Measurements from ENCODE around the gene LTO1. TPM values are rescaled to one million over a fixed set of nuclear protein-coding genes. Genes with fewer than 3 reads are reported as not detected.

LTO1 gene
- total and polyA plus RNA-seq, 5 donors from 2014 or later = 15.5 to 37.6 (median 18.0) TPM

DNA sequence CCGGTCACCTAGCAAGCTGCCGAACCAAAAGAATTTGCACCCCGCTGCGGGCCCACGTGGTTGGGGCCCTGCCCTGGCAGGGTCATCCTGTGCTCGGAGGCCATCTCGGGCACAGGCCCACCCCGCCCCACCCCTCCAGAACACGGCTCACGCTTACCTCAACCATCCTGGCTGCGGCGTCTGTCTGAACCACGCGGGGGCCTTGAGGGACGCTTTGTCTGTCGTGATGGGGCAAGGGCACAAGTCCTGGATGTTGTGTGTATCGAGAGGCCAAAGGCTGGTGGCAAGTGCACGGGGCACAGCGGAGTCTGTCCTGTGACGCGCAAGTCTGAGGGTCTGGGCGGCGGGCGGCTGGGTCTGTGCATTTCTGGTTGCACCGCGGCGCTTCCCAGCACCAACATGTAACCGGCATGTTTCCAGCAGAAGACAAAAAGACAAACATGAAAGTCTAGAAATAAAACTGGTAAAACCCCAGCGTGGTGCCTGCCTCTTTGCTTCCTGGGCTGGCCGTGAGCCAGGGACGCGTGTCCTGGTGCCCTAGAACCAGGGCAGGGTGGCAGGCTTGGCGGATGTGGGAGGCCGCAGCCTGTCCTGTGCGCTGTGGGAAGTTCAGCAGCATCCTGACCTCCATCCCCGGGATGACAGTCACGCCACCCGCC, 21.0 kb downstream of the LTO1 start:
- Histone ChIP-seq H3K4me3 (ENCODE audit: low read depth, low read length) (no peak overlapping the region), H3K27ac (ENCODE audit: insufficient read depth, low read length, poor library complexity, severe bottlenecking) (no peak overlapping the region), H3K36me3 (ENCODE audit: control insufficient read depth, insufficient read depth, low read length) (no peaks in the 10 kb centered on the region), H3K9me3 (ENCODE audit: control insufficient read depth in 2 of 2, low read length in 2 of 2) (no peaks in the 10 kb centered on the region), H3K27me3 (ENCODE audit: control insufficient read depth, insufficient read depth, low read length) (no peaks in the 10 kb centered on the region), H3K4me1 (ENCODE audit: control insufficient read depth, insufficient read depth, low read length, poor library complexity, severe bottlenecking) (no peaks in the 10 kb centered on the region)
- Mint-ChIP-seq H3K4me1 (no peaks in the 10 kb centered on the region), H3K36me3 (peaks cover 5% of the 10 kb centered on the region), H3K27ac (no peak overlapping the region), H3K4me3 (no peak overlapping the region), H3K9me3 (no peaks in the 10 kb centered on the region), H3K27me3 (no peaks in the 10 kb centered on the region)
- DNase-seq (no peak), ATAC-seq (ENCODE audit: low read depth in 2 of 2) (no peak)

DNA sequence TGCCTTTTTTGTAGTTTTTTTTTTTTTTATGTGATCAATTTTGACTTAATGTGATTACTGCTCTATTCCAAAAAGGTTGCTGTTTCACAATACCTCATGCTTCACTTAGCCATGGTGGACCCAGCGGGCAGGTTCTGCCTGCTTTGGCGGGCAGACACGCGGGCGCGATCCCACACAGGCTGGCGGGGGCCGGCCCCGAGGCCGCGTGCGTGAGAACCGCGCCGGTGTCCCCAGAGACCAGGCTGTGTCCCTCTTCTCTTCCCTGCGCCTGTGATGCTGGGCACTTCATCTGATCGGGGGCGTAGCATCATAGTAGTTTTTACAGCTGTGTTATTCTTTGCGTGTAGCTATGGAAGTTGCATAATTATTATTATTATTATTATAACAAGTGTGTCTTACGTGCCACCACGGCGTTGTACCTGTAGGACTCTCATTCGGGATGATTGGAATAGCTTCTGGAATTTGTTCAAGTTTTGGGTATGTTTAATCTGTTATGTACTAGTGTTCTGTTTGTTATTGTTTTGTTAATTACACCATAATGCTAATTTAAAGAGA, 21.7 kb downstream of the LTO1 start:
- H3K36me3 ChIP-seq (ENCODE audit: control insufficient read depth, insufficient read depth, low read length) = no peaks in the 10 kb centered on the region
- H3K27me3 ChIP-seq (ENCODE audit: control insufficient read depth, insufficient read depth, low read length) = no peaks in the 10 kb centered on the region
- no peak overlapping the region for H3K27ac ChIP-seq (ENCODE audit: insufficient read depth, low read length, poor library complexity, severe bottlenecking)
- H3K4me3 Mint-ChIP-seq = no peak overlapping the region
- no peaks in the 10 kb centered on the region for H3K27me3 Mint-ChIP-seq
- no peaks in the 10 kb centered on the region for H3K4me1 ChIP-seq (ENCODE audit: control insufficient read depth, insufficient read depth, low read length, poor library complexity, severe bottlenecking)
- no peak overlapping the region for H3K27ac Mint-ChIP-seq
- H3K4me1 Mint-ChIP-seq = no peaks in the 10 kb centered on the region
- no peaks in the 10 kb centered on the region for H3K9me3 ChIP-seq (ENCODE audit: control insufficient read depth in 2 of 2, low read length in 2 of 2)
- no peaks in the 10 kb centered on the region for H3K9me3 Mint-ChIP-seq
- no peak overlapping the region for H3K4me3 ChIP-seq (ENCODE audit: low read depth, low read length)
- H3K36me3 Mint-ChIP-seq = peaks cover 5% of the 10 kb centered on the region
- DNase-seq = no peak
- ATAC-seq (ENCODE audit: low read depth in 2 of 2) = no peak

DNA sequence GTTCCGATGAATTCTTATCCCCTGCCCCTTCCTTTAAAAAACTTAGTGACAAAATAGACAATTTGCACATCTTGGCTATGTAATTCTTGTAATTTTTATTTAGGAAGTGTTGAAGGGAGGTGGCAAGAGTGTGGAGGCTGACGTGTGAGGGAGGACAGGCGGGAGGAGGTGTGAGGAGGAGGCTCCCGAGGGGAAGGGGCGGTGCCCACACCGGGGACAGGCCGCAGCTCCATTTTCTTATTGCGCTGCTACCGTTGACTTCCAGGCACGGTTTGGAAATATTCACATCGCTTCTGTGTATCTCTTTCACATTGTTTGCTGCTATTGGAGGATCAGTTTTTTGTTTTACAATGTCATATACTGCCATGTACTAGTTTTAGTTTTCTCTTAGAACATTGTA, 22.2 kb downstream of the LTO1 start:
- Histone ChIP-seq H3K27ac (ENCODE audit: insufficient read depth, low read length, poor library complexity, severe bottlenecking) (no peak overlapping the region), H3K9me3 (ENCODE audit: control insufficient read depth in 2 of 2, low read length in 2 of 2) (no peaks in the 10 kb centered on the region), H3K27me3 (ENCODE audit: control insufficient read depth, insufficient read depth, low read length) (no peaks in the 10 kb centered on the region), H3K4me1 (ENCODE audit: control insufficient read depth, insufficient read depth, low read length, poor library complexity, severe bottlenecking) (no peaks in the 10 kb centered on the region), H3K36me3 (ENCODE audit: control insufficient read depth, insufficient read depth, low read length) (no peaks in the 10 kb centered on the region), H3K4me3 (ENCODE audit: low read depth, low read length) (no peak overlapping the region)
- Mint-ChIP-seq H3K27ac (no peak overlapping the region), H3K9me3 (no peaks in the 10 kb centered on the region), H3K4me1 (no peaks in the 10 kb centered on the region), H3K4me3 (no peak overlapping the region), H3K36me3 (peaks cover 5% of the 10 kb centered on the region), H3K27me3 (no peaks in the 10 kb centered on the region)
- no peak for DNase-seq
- no peak for ATAC-seq (ENCODE audit: low read depth in 2 of 2)

DNA sequence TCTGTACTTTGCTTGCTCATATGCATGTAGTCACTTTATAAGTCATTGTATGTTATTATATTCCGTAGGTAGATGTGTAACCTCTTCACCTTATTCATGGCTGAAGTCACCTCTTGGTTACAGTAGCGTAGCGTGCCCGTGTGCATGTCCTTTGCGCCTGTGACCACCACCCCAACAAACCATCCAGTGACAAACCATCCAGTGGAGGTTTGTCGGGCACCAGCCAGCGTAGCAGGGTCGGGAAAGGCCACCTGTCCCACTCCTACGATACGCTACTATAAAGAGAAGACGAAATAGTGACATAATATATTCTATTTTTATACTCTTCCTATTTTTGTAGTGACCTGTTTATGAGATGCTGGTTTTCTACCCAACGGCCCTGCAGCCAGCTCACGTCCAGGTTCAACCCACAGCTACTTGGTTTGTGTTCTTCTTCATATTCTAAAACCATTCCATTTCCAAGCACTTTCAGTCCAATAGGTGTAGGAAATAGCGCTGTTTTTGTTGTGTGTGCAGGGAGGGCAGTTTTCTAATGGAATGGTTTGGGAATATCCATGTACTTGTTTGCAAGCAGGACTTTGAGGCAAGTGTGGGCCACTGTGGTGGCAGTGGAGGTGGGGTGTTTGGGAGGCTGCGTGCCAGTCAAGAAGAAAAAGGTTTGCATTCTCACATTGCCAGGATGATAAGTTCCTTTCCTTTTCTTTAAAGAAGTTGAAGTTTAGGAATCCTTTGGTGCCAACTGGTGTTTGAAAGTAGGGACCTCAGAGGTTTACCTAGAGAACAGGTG, 23.1 kb downstream of the LTO1 start:
- Mint-ChIP-seq H3K36me3 (peaks cover 5% of the 10 kb centered on the region), H3K4me1 (no peaks in the 10 kb centered on the region), H3K27ac (no peak overlapping the region), H3K4me3 (no peak overlapping the region), H3K27me3 (no peaks in the 10 kb centered on the region), H3K9me3 (no peaks in the 10 kb centered on the region)
- H3K36me3 ChIP-seq (ENCODE audit: control insufficient read depth, insufficient read depth, low read length) = no peaks in the 10 kb centered on the region
- no peak overlapping the region for H3K27ac ChIP-seq (ENCODE audit: insufficient read depth, low read length, poor library complexity, severe bottlenecking)
- H3K4me3 ChIP-seq (ENCODE audit: low read depth, low read length) = no peak overlapping the region
- H3K27me3 ChIP-seq (ENCODE audit: control insufficient read depth, insufficient read depth, low read length) = no peaks in the 10 kb centered on the region
- H3K9me3 ChIP-seq (ENCODE audit: control insufficient read depth in 2 of 2, low read length in 2 of 2) = no peaks in the 10 kb centered on the region
- ATAC-seq (ENCODE audit: low read depth in 2 of 2) (no peak), DNase-seq (no peak)
- H3K4me1 ChIP-seq (ENCODE audit: control insufficient read depth, insufficient read depth, low read length, poor library complexity, severe bottlenecking) = no peaks in the 10 kb centered on the region

DNA sequence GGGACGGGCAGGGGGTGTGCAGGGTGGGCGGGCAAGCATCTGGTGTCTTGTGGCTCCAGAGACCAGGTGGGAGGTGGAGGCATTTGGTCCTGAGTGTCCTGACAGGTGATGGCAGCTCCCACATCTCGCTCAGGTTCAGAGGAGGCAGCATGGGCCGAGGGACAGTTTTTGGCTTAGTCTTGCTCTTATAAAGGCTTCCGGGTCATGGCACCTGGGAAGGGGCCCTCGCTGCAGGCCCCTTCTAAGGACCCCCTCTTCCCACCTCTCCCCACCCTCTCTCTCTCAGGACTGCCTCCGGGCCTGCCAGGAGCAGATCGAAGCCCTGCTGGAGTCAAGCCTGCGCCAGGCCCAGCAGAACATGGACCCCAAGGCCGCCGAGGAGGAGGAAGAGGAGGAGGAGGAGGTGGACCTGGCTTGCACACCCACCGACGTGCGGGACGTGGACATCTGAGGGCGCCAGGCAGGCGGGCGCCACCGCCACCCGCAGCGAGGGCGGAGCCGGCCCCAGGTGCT, 24.3 kb downstream of the LTO1 start:
- Mint-ChIP-seq H3K27ac (no peak overlapping the region), H3K27me3 (peaks cover 3% of the 10 kb centered on the region), H3K4me1 (no peaks in the 10 kb centered on the region), H3K4me3 (no peak overlapping the region), H3K36me3 (peaks cover 5% of the 10 kb centered on the region), H3K9me3 (no peaks in the 10 kb centered on the region)
- H3K4me1 ChIP-seq (ENCODE audit: control insufficient read depth, insufficient read depth, low read length, poor library complexity, severe bottlenecking) = no peaks in the 10 kb centered on the region
- DNase-seq (no peak), ATAC-seq (ENCODE audit: low read depth in 2 of 2) (no peak)
- H3K36me3 ChIP-seq (ENCODE audit: control insufficient read depth, insufficient read depth, low read length) = no peaks in the 10 kb centered on the region
- H3K27ac ChIP-seq (ENCODE audit: insufficient read depth, low read length, poor library complexity, severe bottlenecking) = no peak overlapping the region
- H3K27me3 ChIP-seq (ENCODE audit: control insufficient read depth, insufficient read depth, low read length) = no peaks in the 10 kb centered on the region
- no peaks in the 10 kb centered on the region for H3K9me3 ChIP-seq (ENCODE audit: control insufficient read depth in 2 of 2, low read length in 2 of 2)
- no peak overlapping the region for H3K4me3 ChIP-seq (ENCODE audit: low read depth, low read length)

DNA sequence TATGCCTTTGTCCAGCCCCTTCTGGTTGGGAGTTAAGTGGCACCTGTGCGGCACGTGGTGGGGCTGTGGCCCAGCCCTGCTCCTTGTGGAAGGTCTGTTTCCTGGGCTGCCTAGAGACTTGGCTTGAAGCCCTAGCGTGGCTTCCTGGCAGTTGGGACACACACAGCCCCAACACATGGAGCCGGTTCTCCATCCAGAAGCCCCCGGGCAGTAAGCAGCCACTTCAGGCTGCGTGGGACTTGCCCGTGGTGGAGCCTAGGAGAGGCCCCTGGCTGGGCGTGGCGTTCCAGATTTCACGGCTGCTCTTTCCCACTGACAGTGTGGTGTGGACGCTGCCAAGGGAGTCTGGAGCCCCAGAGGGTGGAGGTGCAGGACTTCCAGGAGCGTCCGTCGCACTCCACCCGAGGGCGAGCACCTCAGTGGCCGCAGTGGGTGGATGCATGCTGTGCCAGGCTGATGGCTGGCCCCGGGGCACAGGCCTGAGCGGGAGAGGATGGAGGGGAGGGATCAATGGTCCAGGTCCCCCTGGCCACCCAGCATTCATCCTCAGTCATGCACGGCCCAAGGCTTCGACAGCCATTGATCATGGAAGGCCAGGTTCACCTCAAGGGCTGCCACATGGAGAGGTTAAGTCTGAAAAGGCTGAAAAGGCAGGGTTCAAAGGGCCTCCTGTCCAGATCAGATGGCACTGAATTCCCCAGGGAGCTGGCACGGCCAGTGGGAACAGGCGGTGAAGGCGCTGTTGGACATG, 24.9 kb downstream of the LTO1 start:
- Mint-ChIP-seq H3K9me3 (no peaks in the 10 kb centered on the region), H3K4me1 (no peaks in the 10 kb centered on the region), H3K4me3 (no peak overlapping the region), H3K27me3 (peaks cover 6% of the 10 kb centered on the region), H3K27ac (no peak overlapping the region), H3K36me3 (peaks cover 5% of the 10 kb centered on the region)
- Histone ChIP-seq H3K4me1 (ENCODE audit: control insufficient read depth, insufficient read depth, low read length, poor library complexity, severe bottlenecking) (no peaks in the 10 kb centered on the region), H3K27me3 (ENCODE audit: control insufficient read depth, insufficient read depth, low read length) (no peaks in the 10 kb centered on the region), H3K27ac (ENCODE audit: insufficient read depth, low read length, poor library complexity, severe bottlenecking) (no peak overlapping the region), H3K4me3 (ENCODE audit: low read depth, low read length) (no peak overlapping the region), H3K36me3 (ENCODE audit: control insufficient read depth, insufficient read depth, low read length) (no peaks in the 10 kb centered on the region), H3K9me3 (ENCODE audit: control insufficient read depth in 2 of 2, low read length in 2 of 2) (no peaks in the 10 kb centered on the region)
- no peak for DNase-seq
- no peak for ATAC-seq (ENCODE audit: low read depth in 2 of 2)

DNA sequence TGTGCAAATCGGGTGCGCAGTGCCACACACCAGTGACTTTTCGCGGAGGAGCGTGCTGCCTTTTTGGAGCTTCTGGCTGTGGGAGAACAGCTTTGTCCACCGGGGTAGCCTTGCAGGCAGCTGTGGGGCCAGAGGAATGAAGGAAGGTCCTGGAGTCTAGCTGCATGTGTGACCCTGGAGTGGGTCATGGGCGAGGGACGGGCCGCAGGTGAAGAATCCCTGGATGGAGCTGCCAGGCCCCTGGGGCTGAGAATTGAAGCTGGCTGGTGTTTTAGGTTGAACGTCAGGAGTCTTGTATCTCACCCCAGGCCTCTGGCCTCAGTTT, 25.6 kb downstream of the LTO1 start:
- Mint-ChIP-seq H3K4me1 (no peaks in the 10 kb centered on the region), H3K36me3 (peaks cover 5% of the 10 kb centered on the region), H3K9me3 (no peaks in the 10 kb centered on the region), H3K4me3 (no peak overlapping the region), H3K27me3 (peaks cover 6% of the 10 kb centered on the region), H3K27ac (no peak overlapping the region)
- Histone ChIP-seq H3K27ac (ENCODE audit: insufficient read depth, low read length, poor library complexity, severe bottlenecking) (no peak overlapping the region), H3K4me3 (ENCODE audit: low read depth, low read length) (no peak overlapping the region), H3K4me1 (ENCODE audit: control insufficient read depth, insufficient read depth, low read length, poor library complexity, severe bottlenecking) (no peaks in the 10 kb centered on the region), H3K36me3 (ENCODE audit: control insufficient read depth, insufficient read depth, low read length) (no peaks in the 10 kb centered on the region), H3K9me3 (ENCODE audit: control insufficient read depth in 2 of 2, low read length in 2 of 2) (no peaks in the 10 kb centered on the region), H3K27me3 (ENCODE audit: control insufficient read depth, insufficient read depth, low read length) (no peaks in the 10 kb centered on the region)
- ATAC-seq (ENCODE audit: low read depth in 2 of 2) (no peak), DNase-seq (no peak)

Data from CD4-positive, CD25-positive, alpha-beta regulatory T cell (primary cell).